HEK293 (cell line): ENCODE results near the gene USH1G.

ENCODE experiments used
- GFI1B ChIP-seq: fragments of 450-650 bp; formaldehyde crosslinking; IDR thresholded peaks from 2 replicates; pipeline ENCODE4 v1.5.1; 2016; ENCODE audit warnings: missing biosample characterization, missing genetic modification characterization
- HOXC10 ChIP-seq: sonication (generic); formaldehyde crosslinking; IDR thresholded peaks from 2 replicates; pipeline ENCODE4 v1.8.1; 2023; ENCODE audit warnings: mild to moderate bottlenecking, missing genetic modification reagents
- KLF9 ChIP-seq: fragments of 450-650 bp; formaldehyde crosslinking; IDR thresholded peaks from 2 replicates; pipeline ENCODE4 v1.5.1; 2016; ENCODE audit warnings: missing biosample characterization, missing genetic modification characterization, low read depth
- SCRT1 ChIP-seq: fragments of 450-650 bp; formaldehyde crosslinking; IDR thresholded peaks from 2 replicates; pipeline ENCODE4 v1.5.1; 2016; ENCODE audit warnings: missing biosample characterization, missing genetic modification characterization, borderline replicate concordance
- SP2 ChIP-seq: fragments of 450-650 bp; formaldehyde crosslinking; IDR thresholded peaks from 2 replicates; pipeline ENCODE4 v1.5.1; 2016; ENCODE audit warnings: missing biosample characterization, missing genetic modification characterization
- SP3 ChIP-seq: fragments of 450-650 bp; formaldehyde crosslinking; IDR thresholded peaks from 2 replicates; pipeline ENCODE4 v1.5.1; 2016; ENCODE audit warnings: missing biosample characterization, missing genetic modification characterization
- ZBTB20 ChIP-seq: fragments of 450-650 bp; formaldehyde crosslinking; IDR thresholded peaks from 2 replicates; pipeline ENCODE4 v1.5.1; 2016; ENCODE audit warnings: missing biosample characterization, missing genetic modification characterization
- ZBTB48 ChIP-seq: fragments of 450-650 bp; formaldehyde crosslinking; IDR thresholded peaks from 2 replicates; pipeline ENCODE4 v1.5.1; 2016; ENCODE audit warnings: missing biosample characterization, missing genetic modification characterization
- ZNF16 ChIP-seq: fragments of 450-650 bp; formaldehyde crosslinking; IDR thresholded peaks from 2 replicates; pipeline ENCODE4 v1.5.1; 2016; ENCODE audit warnings: low read depth, missing biosample characterization, missing genetic modification characterization
- ZNF19 ChIP-seq: fragments of 450-650 bp; formaldehyde crosslinking; IDR thresholded peaks from 2 replicates; pipeline ENCODE4; 2016; ENCODE audit warnings: missing biosample characterization, missing genetic modification characterization, low read depth
- ZNF311 ChIP-seq: fragments of 450-650 bp; formaldehyde crosslinking; IDR thresholded peaks from 2 replicates; pipeline ENCODE4 v1.5.1; 2017; ENCODE audit warnings: missing biosample characterization, missing genetic modification characterization, borderline replicate concordance
- ZNF324 ChIP-seq: fragments of 450-650 bp; formaldehyde crosslinking; IDR thresholded peaks from 2 replicates; pipeline ENCODE4 v1.5.1; 2016; ENCODE audit warnings: missing biosample characterization, missing genetic modification characterization
- ZNF350 ChIP-seq: fragments of 450-650 bp; formaldehyde crosslinking; IDR thresholded peaks from 2 replicates; pipeline ENCODE4 v1.5.0; 2017; ENCODE audit warnings: missing biosample characterization, mild to moderate bottlenecking, missing genetic modification characterization
- ZNF366 ChIP-seq: fragments of 450-650 bp; formaldehyde crosslinking; conservative IDR thresholded peaks from 2 replicates; pipeline ENCODE4 v1.5.1; 2016; ENCODE audit warnings: missing biosample characterization, missing genetic modification characterization
- ZNF423 ChIP-seq: fragments of 450-650 bp; formaldehyde crosslinking; IDR thresholded peaks from 2 replicates; pipeline ENCODE4 v1.5.1; 2016; ENCODE audit warnings: missing biosample characterization, missing genetic modification characterization
- ZNF426 ChIP-seq: fragments of 450-650 bp; formaldehyde crosslinking; IDR thresholded peaks from 2 replicates; pipeline ENCODE4 v1.5.1; 2017; ENCODE audit warnings: missing biosample characterization, missing genetic modification characterization, mild to moderate bottlenecking, inconsistent platforms, moderate library complexity
- ZNF473 ChIP-seq: fragments of 450-650 bp; formaldehyde crosslinking; IDR thresholded peaks from 2 replicates; pipeline ENCODE4 v1.5.1; 2017; ENCODE audit warnings: missing biosample characterization, missing genetic modification characterization
- ZNF48 ChIP-seq: fragments of 450-650 bp; formaldehyde crosslinking; IDR thresholded peaks from 2 replicates; pipeline ENCODE4 v1.5.1; 2016; ENCODE audit warnings: missing biosample characterization, missing genetic modification characterization
- ZNF544 ChIP-seq: fragments of 450-650 bp; formaldehyde crosslinking; IDR thresholded peaks from 2 replicates; pipeline ENCODE4 v1.5.0; 2017; ENCODE audit warnings: missing biosample characterization, missing genetic modification characterization
- ZNF658 ChIP-seq: fragments of 450-650 bp; formaldehyde crosslinking; IDR thresholded peaks from 2 replicates; pipeline ENCODE4; 2016; ENCODE audit warnings: missing biosample characterization, missing genetic modification characterization
- ZNF776 ChIP-seq: fragments of 450-650 bp; formaldehyde crosslinking; IDR thresholded peaks from 2 replicates; pipeline ENCODE4 v1.5.0; 2017; ENCODE audit warnings: missing biosample characterization, missing genetic modification characterization, borderline replicate concordance
- ZNF791 ChIP-seq: fragments of 450-650 bp; formaldehyde crosslinking; IDR thresholded peaks from 2 replicates; pipeline ENCODE4 v1.5.1; 2016; ENCODE audit warnings: missing biosample characterization, missing genetic modification characterization
- ZNF792 ChIP-seq: fragments of 450-650 bp; formaldehyde crosslinking; IDR thresholded peaks from 2 replicates; pipeline ENCODE4 v1.5.1; 2016; ENCODE audit warnings: missing biosample characterization, missing genetic modification characterization
- TF ChIP-seq, protein P1 (sequence below): fragments of 450-650 bp; formaldehyde crosslinking; IDR thresholded peaks from 2 replicates; pipeline ENCODE4 v1.5.1; 2017; ENCODE audit warnings: missing biosample characterization, missing genetic modification characterization
- TF ChIP-seq, protein P2 (sequence below): fragments of 450-650 bp; formaldehyde crosslinking; IDR thresholded peaks from 2 replicates; pipeline ENCODE4 v1.5.1; 2016; ENCODE audit warnings: missing biosample characterization, missing genetic modification characterization
- TF ChIP-seq, protein P3 (sequence below): fragments of 450-650 bp; formaldehyde crosslinking; IDR thresholded peaks from 2 replicates; pipeline ENCODE4 v1.5.1; 2016; ENCODE audit warnings: missing biosample characterization, missing genetic modification characterization
- TF ChIP-seq, protein P4 (sequence below): fragments of 450-650 bp; formaldehyde crosslinking; IDR thresholded peaks from 2 replicates; pipeline ENCODE4 v1.5.1; 2016; ENCODE audit warnings: missing biosample characterization, missing genetic modification characterization
- TF ChIP-seq, protein P5 (sequence below): fragments of 450-650 bp; formaldehyde crosslinking; IDR thresholded peaks from 2 replicates; pipeline ENCODE4 v1.5.1; 2016; ENCODE audit warnings: missing biosample characterization, missing genetic modification characterization

USH1G gene

DNA sequence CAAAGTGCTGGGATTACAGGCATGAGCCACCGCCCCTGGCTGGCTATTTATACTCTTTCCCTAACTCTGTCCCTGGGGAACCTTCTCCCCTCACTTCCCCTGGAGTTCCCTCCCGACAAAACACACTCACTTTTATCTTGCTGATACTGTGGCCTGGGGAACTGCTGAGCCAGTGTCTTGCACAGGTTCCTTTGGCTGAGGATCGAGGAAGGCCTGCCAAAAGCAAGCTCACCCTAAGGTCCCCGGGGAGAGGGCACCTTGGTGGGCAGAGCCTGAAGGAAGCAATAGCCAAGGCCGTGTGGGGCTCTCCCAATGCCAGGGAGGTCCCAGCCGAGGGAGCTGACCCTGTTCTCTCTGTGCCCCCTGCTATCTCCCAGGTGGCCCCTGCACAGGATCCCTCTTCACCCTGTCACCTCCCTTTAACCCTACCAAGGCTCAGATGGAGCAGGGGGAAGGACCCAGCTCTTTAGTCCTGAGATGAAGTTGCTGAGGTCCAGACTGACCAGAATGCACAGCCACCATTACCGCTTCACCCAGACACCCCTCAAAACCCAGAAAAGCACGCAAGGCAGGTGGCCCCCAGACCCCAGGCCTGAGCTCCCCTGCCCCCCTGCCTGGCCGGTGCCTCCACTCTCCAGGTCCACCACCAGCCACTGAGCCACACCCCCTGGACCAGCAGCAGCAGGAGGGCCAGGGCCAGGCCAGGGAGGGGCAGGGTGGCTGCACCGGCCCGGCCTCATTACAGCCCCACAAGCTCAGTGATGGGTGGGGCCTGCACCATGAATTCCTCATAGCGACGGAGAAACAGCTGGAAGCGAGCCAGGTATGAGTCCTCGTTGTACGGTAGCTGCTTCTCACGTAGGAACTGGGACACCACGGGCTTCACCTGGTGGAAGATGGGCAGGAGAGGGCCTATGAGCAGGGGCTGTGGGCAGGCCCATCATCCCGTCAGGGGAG, 45.2 kb downstream of the USH1G start (continued):
- TF ChIP-seq, protein P1, sequence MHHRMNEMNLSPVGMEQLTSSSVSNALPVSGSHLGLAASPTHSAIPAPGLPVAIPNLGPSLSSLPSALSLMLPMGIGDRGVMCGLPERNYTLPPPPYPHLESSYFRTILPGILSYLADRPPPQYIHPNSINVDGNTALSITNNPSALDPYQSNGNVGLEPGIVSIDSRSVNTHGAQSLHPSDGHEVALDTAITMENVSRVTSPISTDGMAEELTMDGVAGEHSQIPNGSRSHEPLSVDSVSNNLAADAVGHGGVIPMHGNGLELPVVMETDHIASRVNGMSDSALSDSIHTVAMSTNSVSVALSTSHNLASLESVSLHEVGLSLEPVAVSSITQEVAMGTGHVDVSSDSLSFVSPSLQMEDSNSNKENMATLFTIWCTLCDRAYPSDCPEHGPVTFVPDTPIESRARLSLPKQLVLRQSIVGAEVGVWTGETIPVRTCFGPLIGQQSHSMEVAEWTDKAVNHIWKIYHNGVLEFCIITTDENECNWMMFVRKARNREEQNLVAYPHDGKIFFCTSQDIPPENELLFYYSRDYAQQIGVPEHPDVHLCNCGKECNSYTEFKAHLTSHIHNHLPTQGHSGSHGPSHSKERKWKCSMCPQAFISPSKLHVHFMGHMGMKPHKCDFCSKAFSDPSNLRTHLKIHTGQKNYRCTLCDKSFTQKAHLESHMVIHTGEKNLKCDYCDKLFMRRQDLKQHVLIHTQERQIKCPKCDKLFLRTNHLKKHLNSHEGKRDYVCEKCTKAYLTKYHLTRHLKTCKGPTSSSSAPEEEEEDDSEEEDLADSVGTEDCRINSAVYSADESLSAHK (tag by site-specific recombination): no peak
- TF ChIP-seq, protein P2, sequence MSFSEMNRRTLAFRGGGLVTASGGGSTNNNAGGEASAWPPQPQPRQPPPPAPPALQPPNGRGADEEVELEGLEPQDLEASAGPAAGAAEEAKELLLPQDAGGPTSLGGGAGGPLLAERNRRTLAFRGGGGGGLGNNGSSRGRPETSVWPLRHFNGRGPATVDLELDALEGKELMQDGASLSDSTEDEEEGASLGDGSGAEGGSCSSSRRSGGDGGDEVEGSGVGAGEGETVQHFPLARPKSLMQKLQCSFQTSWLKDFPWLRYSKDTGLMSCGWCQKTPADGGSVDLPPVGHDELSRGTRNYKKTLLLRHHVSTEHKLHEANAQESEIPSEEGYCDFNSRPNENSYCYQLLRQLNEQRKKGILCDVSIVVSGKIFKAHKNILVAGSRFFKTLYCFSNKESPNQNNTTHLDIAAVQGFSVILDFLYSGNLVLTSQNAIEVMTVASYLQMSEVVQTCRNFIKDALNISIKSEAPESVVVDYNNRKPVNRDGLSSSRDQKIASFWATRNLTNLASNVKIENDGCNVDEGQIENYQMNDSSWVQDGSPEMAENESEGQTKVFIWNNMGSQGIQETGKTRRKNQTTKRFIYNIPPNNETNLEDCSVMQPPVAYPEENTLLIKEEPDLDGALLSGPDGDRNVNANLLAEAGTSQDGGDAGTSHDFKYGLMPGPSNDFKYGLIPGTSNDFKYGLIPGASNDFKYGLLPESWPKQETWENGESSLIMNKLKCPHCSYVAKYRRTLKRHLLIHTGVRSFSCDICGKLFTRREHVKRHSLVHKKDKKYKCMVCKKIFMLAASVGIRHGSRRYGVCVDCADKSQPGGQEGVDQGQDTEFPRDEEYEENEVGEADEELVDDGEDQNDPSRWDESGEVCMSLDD (tag by site-specific recombination): no peak
- TF ChIP-seq, protein P3, sequence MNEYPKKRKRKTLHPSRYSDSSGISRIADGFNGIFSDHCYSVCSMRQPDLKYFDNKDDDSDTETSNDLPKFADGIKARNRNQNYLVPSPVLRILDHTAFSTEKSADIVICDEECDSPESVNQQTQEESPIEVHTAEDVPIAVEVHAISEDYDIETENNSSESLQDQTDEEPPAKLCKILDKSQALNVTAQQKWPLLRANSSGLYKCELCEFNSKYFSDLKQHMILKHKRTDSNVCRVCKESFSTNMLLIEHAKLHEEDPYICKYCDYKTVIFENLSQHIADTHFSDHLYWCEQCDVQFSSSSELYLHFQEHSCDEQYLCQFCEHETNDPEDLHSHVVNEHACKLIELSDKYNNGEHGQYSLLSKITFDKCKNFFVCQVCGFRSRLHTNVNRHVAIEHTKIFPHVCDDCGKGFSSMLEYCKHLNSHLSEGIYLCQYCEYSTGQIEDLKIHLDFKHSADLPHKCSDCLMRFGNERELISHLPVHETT (tag by site-specific recombination): no peak
- TF ChIP-seq SCRT1 (tag by site-specific recombination): no peak
- peak; percentile 42; the same call in 1 of the 2 replicates for TF ChIP-seq SP3 (tag by site-specific recombination)
- TF ChIP-seq ZNF776: no peak
- no peak for TF ChIP-seq ZNF426 (tag by site-specific recombination)
- TF ChIP-seq ZBTB20: no peak
- TF ChIP-seq ZNF48 (tag by site-specific recombination): no peak
- TF ChIP-seq ZNF311: no peak
- TF ChIP-seq, protein P4, sequence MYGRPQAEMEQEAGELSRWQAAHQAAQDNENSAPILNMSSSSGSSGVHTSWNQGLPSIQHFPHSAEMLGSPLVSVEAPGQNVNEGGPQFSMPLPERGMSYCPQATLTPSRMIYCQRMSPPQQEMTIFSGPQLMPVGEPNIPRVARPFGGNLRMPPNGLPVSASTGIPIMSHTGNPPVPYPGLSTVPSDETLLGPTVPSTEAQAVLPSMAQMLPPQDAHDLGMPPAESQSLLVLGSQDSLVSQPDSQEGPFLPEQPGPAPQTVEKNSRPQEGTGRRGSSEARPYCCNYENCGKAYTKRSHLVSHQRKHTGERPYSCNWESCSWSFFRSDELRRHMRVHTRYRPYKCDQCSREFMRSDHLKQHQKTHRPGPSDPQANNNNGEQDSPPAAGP (tag by site-specific recombination): 0 out of 2 replicates have a peak, but pooled peaks have one; percentile 39
- TF ChIP-seq ZNF473 (tag by site-specific recombination): no peak
- no peak for TF ChIP-seq ZNF366 (tag by site-specific recombination)
- TF ChIP-seq ZNF544 (tag by site-specific recombination): no peak
- no peak for TF ChIP-seq GFI1B (tag by site-specific recombination)
- no peak for TF ChIP-seq ZNF792 (tag by site-specific recombination)
- no peak for TF ChIP-seq HOXC10 (CRISPR knock-in tag)
- TF ChIP-seq ZNF350: no peak
- no peak for TF ChIP-seq ZNF324 (tag by site-specific recombination)
- TF ChIP-seq ZNF16 (tag by site-specific recombination): no peak
- peak; percentile 97 for TF ChIP-seq ZBTB48
- TF ChIP-seq ZNF19 (tag by site-specific recombination): no peak
- TF ChIP-seq, protein P5, sequence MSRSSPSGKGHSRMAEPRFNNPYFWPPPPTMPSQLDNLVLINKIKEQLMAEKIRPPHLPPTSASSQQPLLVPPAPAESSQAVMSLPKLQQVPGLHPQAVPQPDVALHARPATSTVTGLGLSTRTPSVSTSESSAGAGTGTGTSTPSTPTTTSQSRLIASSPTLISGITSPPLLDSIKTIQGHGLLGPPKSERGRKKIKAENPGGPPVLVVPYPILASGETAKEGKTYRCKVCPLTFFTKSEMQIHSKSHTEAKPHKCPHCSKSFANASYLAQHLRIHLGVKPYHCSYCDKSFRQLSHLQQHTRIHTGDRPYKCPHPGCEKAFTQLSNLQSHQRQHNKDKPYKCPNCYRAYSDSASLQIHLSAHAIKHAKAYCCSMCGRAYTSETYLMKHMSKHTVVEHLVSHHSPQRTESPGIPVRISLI (tag by site-specific recombination): no peak
- no peak for TF ChIP-seq ZNF791 (tag by site-specific recombination)
- peak; percentile 20; the same call in 1 of the 2 replicates for TF ChIP-seq SP2
- TF ChIP-seq KLF9 (tag by site-specific recombination): 0 out of 2 replicates have a peak, but pooled peaks have one; percentile 19
- no peak for TF ChIP-seq ZNF423
- no peak for TF ChIP-seq ZNF658 (tag by site-specific recombination)
